OCI-LY7 (cell line): ENCODE results near the gene STH.

Source experiments
- EZH2phosphoT487 ChIP-seq: fragments of 200-600 bp; sonication (generic); IDR thresholded peaks from 2 replicates; pipeline ENCODE4 v1.6.1; 2018; ENCODE audit warnings: low read depth, borderline replicate concordance, mild to moderate bottlenecking, mixed run types, antibody characterized with exemption, low read length, moderate library complexity, mixed read lengths
- TF ChIP-seq, protein P1 (sequence below): fragments of 200-600 bp; sonication (generic); conservative IDR thresholded peaks from 2 replicates; pipeline ENCODE4 v1.5.1; 2014; ENCODE audit warnings: mild to moderate bottlenecking, antibody characterized with exemption, low read length, moderate library complexity, mixed read lengths

- TF ChIP-seq EZH2phosphoT487 = no peak
- TF ChIP-seq, protein P1, sequence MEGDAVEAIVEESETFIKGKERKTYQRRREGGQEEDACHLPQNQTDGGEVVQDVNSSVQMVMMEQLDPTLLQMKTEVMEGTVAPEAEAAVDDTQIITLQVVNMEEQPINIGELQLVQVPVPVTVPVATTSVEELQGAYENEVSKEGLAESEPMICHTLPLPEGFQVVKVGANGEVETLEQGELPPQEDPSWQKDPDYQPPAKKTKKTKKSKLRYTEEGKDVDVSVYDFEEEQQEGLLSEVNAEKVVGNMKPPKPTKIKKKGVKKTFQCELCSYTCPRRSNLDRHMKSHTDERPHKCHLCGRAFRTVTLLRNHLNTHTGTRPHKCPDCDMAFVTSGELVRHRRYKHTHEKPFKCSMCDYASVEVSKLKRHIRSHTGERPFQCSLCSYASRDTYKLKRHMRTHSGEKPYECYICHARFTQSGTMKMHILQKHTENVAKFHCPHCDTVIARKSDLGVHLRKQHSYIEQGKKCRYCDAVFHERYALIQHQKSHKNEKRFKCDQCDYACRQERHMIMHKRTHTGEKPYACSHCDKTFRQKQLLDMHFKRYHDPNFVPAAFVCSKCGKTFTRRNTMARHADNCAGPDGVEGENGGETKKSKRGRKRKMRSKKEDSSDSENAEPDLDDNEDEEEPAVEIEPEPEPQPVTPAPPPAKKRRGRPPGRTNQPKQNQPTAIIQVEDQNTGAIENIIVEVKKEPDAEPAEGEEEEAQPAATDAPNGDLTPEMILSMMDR = no peak
These were observed 13.6 kb upstream of the STH start for GRCh38 chr17:45985447-45985846.
